Keratinocyte (primary cell): Measurements from ENCODE around the gene SPG7. TPM values are rescaled to one million over a fixed set of nuclear protein-coding genes. Genes with fewer than 3 reads are reported as not detected.

Experiments
- DNase-seq: peaks from one replicate; pipeline ENCODE4 v3.0.0-alpha.2; 2011; ENCODE audit warnings: low read depth, missing footprints, low spot score
- FAIRE-seq: peaks from 2 replicates; lab custom pipeline; 2011; peaks lifted over from hg19 to GRCh38; lab: Jason Lieb, UNC
- H2AFZ ChIP-seq: 2 replicates; pipeline ENCODE4 v1.6.0; 2012; ENCODE audit warnings: low read length, control low read depth, inconsistent platforms; ENCODE audit not compliant: control insufficient read depth
- H3K27ac ChIP-seq: 2 replicates; pipeline ENCODE4 v1.5.1; 2011; ENCODE audit warnings: low read length; ENCODE audit not compliant: control insufficient read depth, insufficient read depth
- H3K27me3 ChIP-seq: 3 replicates; pipeline ENCODE4 v1.6.0; 2011; ENCODE audit warnings: low read length; ENCODE audit not compliant: control insufficient read depth, insufficient read depth; ENCODE audit errors: extremely low read depth
- H3K36me3 ChIP-seq, 2 experiments: 2 replicates in 1 of 2; 3 replicates in 1 of 2; pipeline ENCODE4 v1.5.1; 2011; ENCODE audit warnings: low read length in 2 of 2, mild to moderate bottlenecking in 1 of 2; ENCODE audit not compliant: control insufficient read depth in 2 of 2, insufficient read depth in 2 of 2; ENCODE audit errors: extremely low read depth in 1 of 2
- H3K4me1 ChIP-seq: 3 replicates; pipeline ENCODE4 v1.5.1; 2011; ENCODE audit warnings: low read length; ENCODE audit not compliant: control insufficient read depth, insufficient read depth; ENCODE audit errors: extremely low read depth
- H3K4me2 ChIP-seq: 3 replicates; pipeline ENCODE4 v1.6.0; 2011; ENCODE audit warnings: low read depth, low read length; ENCODE audit not compliant: control insufficient read depth, insufficient read depth; ENCODE audit errors: extremely low read depth
- H3K4me3 ChIP-seq, 3 experiments: fragments of 200-600 bp in 1 of 3; sonication (generic) in 1 of 3; 2 replicates in 2 of 3; 3 replicates in 1 of 3; pipeline ENCODE4 v1.5.1; 2011 to 2016; ENCODE audit warnings: low read length in 3 of 3, mild to moderate bottlenecking in 3 of 3, control low read depth in 2 of 3, inconsistent platforms in 1 of 3, low read depth in 1 of 3, mixed read lengths in 1 of 3, mixed run types in 1 of 3, moderate library complexity in 1 of 3; ENCODE audit not compliant: control insufficient read depth in 2 of 3, insufficient read depth in 2 of 3; ENCODE audit errors: extremely low read depth in 1 of 3
- H3K79me2 ChIP-seq: 2 replicates; pipeline ENCODE4 v1.6.0; 2012; ENCODE audit warnings: low read length; ENCODE audit not compliant: control insufficient read depth, insufficient read depth
- H3K9ac ChIP-seq: 3 replicates; pipeline ENCODE4 v1.6.0; 2011; ENCODE audit warnings: low read length; ENCODE audit not compliant: control insufficient read depth, insufficient read depth; ENCODE audit errors: extremely low read depth
- H3K9me1 ChIP-seq: 3 replicates; pipeline ENCODE4 v1.6.0; 2011; ENCODE audit warnings: low read length; ENCODE audit not compliant: control insufficient read depth, insufficient read depth; ENCODE audit errors: extremely low read depth
- H3K9me3 ChIP-seq: 2 replicates; pipeline ENCODE4 v1.5.1; 2012; ENCODE audit warnings: low read depth, low read length; ENCODE audit not compliant: control insufficient read depth
- H4K20me1 ChIP-seq: 3 replicates; pipeline ENCODE4 v1.6.0; 2011; ENCODE audit warnings: low read length; ENCODE audit not compliant: control insufficient read depth, insufficient read depth; ENCODE audit errors: extremely low read depth
- EZH2 ChIP-seq: IDR thresholded peaks from one replicate; pipeline ENCODE4 v1.6.1; 2012; ENCODE audit warnings: inconsistent platforms, mild to moderate bottlenecking, low read length, moderate library complexity
- dilution Hi-C: fragments of 300-500 bp; cut with MboI; formaldehyde crosslinking; loops from one replicate; pipeline ENCODE4 v1.7.0; 2020; ENCODE audit warnings: low sequenced_read_pairs; ENCODE audit not compliant: extremely low pct_ligation_motif_present
- polyA plus RNA-seq, 5 experiments: library from polyadenylated mRNA; depleted of rRNA in 3 of 5; stranded (reverse) in 3 of 5; stranded (forward) in 1 of 5; unstranded in 1 of 5; fragments of >200 nt; gene quantifications; 1 replicate in 1 of 5; 2 replicates in 3 of 5; 3 replicates in 1 of 5; pipeline versions ENCODE4 v1.2.1 to v1.2.3, GENCODE V29; 2011 to 2012; ENCODE audit warnings: missing spikeins in 2 of 5, low read depth in 1 of 5, low replicate concordance in 1 of 5
- TF ChIP-seq, protein P1 (sequence below), 3 experiments: IDR thresholded peaks in 1 of 3; conservative IDR thresholded peaks in 1 of 3; optimal IDR thresholded peaks in 1 of 3; 2 replicates in 2 of 3; 3 replicates in 1 of 3; pipeline versions ENCODE3 to v1.5.1; 2011; ENCODE audit warnings: low read length in 3 of 3, mild to moderate bottlenecking in 3 of 3, moderate library complexity in 2 of 3, control low read depth in 1 of 3, inconsistent platforms in 1 of 3; ENCODE audit not compliant: insufficient read depth in 2 of 3; ENCODE audit errors: extremely low read depth in 1 of 3

SPG7 gene
- polyA plus RNA-seq, 1 donor (not counting 4 experiments of a cell fraction or from before 2014, with no cell fraction given) = 45.2 TPM

- Histone ChIP-seq H3K79me2 (peaks cover 59% of the 10 kb centered on the region), H3K9ac (no peak overlapping the region), H3K27ac (no peak overlapping the region), H4K20me1 (no peaks in the 10 kb centered on the region), H3K4me2 (no peak overlapping the region), H3K4me3 (no peak overlapping the region), H2AFZ (no peak overlapping the region), H3K27me3 (no peaks in the 10 kb centered on the region), H3K36me3 (peaks cover 26 to 29% of the 10 kb centered on the region in 2 experiments), H3K9me1 (no peaks in the 10 kb centered on the region), H3K4me1 (peaks cover 9% of the 10 kb centered on the region), H3K9me3 (no peaks in the 10 kb centered on the region)
- TF ChIP-seq, protein P1, sequence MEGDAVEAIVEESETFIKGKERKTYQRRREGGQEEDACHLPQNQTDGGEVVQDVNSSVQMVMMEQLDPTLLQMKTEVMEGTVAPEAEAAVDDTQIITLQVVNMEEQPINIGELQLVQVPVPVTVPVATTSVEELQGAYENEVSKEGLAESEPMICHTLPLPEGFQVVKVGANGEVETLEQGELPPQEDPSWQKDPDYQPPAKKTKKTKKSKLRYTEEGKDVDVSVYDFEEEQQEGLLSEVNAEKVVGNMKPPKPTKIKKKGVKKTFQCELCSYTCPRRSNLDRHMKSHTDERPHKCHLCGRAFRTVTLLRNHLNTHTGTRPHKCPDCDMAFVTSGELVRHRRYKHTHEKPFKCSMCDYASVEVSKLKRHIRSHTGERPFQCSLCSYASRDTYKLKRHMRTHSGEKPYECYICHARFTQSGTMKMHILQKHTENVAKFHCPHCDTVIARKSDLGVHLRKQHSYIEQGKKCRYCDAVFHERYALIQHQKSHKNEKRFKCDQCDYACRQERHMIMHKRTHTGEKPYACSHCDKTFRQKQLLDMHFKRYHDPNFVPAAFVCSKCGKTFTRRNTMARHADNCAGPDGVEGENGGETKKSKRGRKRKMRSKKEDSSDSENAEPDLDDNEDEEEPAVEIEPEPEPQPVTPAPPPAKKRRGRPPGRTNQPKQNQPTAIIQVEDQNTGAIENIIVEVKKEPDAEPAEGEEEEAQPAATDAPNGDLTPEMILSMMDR (optimal IDR thresholded peaks at IDR 0.05 in 1 of 3, IDR thresholded peaks at IDR 0.05 in 1 of 3, conservative IDR thresholded peaks at IDR 0.05 in 1 of 3; ENCODE audit: extremely low read depth in 1 of 3, insufficient read depth in 2 of 3, low read length in 3 of 3) = no peak
- TF ChIP-seq EZH2 = no peak
- FAIRE-seq (no peak), DNase-seq (no peak)
- dilution Hi-C loops = no loop called here
These were observed 4.2 kb downstream of the SPG7 start for GRCh38 chr16:89512453-89512852.

GRCh38 chr16:89517128-89517527, 8.9 kb downstream of the SPG7 start:
- Histone ChIP-seq H3K27me3 (no peaks in the 10 kb centered on the region), H3K9ac (no peak overlapping the region), H3K9me3 (no peaks in the 10 kb centered on the region), H3K9me1 (no peaks in the 10 kb centered on the region), H3K4me3 (no peak overlapping the region), H3K4me1 (no peaks in the 10 kb centered on the region), H2AFZ (no peak overlapping the region), H4K20me1 (peaks cover 8% of the 10 kb centered on the region), H3K36me3 (peaks cover 32 to 42% of the 10 kb centered on the region in 2 experiments), H3K4me2 (no peak overlapping the region), H3K79me2 (peaks cover 65% of the 10 kb centered on the region), H3K27ac (no peak overlapping the region)
- dilution Hi-C loops = no loop called here
- DNase-seq (no peak), FAIRE-seq (no peak)
- TF ChIP-seq, protein P1 (optimal IDR thresholded peaks at IDR 0.05 in 1 of 3, IDR thresholded peaks at IDR 0.05 in 1 of 3, conservative IDR thresholded peaks at IDR 0.05 in 1 of 3; ENCODE audit: extremely low read depth in 1 of 3, insufficient read depth in 2 of 3, low read length in 3 of 3) = no peak
- TF ChIP-seq EZH2 = no peak
